CD14-positive monocyte (primary cell): ENCODE data around the gene HLA-C. TPM values are rescaled to one million over a fixed set of nuclear protein-coding genes. Genes with fewer than 3 reads are reported as not detected.

Experiments
- DNase-seq, 3 donors: peaks; one replicate each; pipeline ENCODE4 v3.0.0-alpha.2; 2011 to 2022
- H2AFZ ChIP-seq: 2 replicates; pipeline ENCODE4 v1.6.0; 2012; ENCODE audit warnings: mild to moderate bottlenecking, low read depth, low read length, inconsistent platforms; ENCODE audit not compliant: insufficient read depth, poor library complexity, severe bottlenecking
- H3K27ac ChIP-seq, 2 donors: 1 replicate in 1 of 2; 2 replicates in 1 of 2; pipeline ENCODE4 v1.5.1; 2012 to 2013; ENCODE audit warnings: low read length in 2 of 2, control low read depth in 1 of 2, inconsistent platforms in 1 of 2, low read depth in 1 of 2, mild to moderate bottlenecking in 1 of 2
- H3K27me3 ChIP-seq, 2 donors: one replicate each; pipeline versions ENCODE4 v1.6.0 to v1.6.1; 2011 to 2013; ENCODE audit warnings: low read length in 2 of 2; ENCODE audit not compliant: control insufficient read depth in 2 of 2, insufficient read depth in 2 of 2
- H3K36me3 ChIP-seq, 2 donors: replicated peaks in 1 of 2; 1 replicate in 1 of 2; 2 replicates in 1 of 2; pipeline versions ENCODE4 v1.5.1 to v1.6.1; 2012 to 2013; ENCODE audit warnings: low read length in 2 of 2, control low read depth in 1 of 2, inconsistent platforms in 1 of 2, mild to moderate bottlenecking in 1 of 2; ENCODE audit not compliant: insufficient read depth in 2 of 2, control insufficient read depth in 1 of 2
- H3K4me1 ChIP-seq, 2 donors: 1 replicate in 1 of 2; 2 replicates in 1 of 2; pipeline versions ENCODE4 v1.5.1 to v1.6.1; 2012 to 2013; ENCODE audit warnings: low read length in 2 of 2, control low read depth in 1 of 2, inconsistent platforms in 1 of 2, mild to moderate bottlenecking in 1 of 2, moderate library complexity in 1 of 2; ENCODE audit not compliant: insufficient read depth in 2 of 2, control insufficient read depth in 1 of 2
- H3K4me2 ChIP-seq: replicated peaks from 2 replicates; pipeline ENCODE3; 2012; ENCODE audit warnings: low read length, moderate library complexity, mild to moderate bottlenecking; ENCODE audit not compliant: poor library complexity, severe bottlenecking; ENCODE audit errors: extremely low read depth
- H3K4me3 ChIP-seq, 3 experiments: fragments of 200-600 bp in 1 of 3; sonication (generic) in 1 of 3; replicated peaks in 1 of 3; 1 replicate in 2 of 3; 2 replicates in 1 of 3; pipeline ENCODE4 v1.5.1; 2011 to 2013; ENCODE audit warnings: low read length in 3 of 3, mild to moderate bottlenecking in 3 of 3, control low read depth in 2 of 3, low read depth in 2 of 3, inconsistent platforms in 1 of 3, moderate library complexity in 1 of 3
- H3K79me2 ChIP-seq: 2 replicates; pipeline ENCODE4 v1.6.0; 2012; ENCODE audit warnings: mild to moderate bottlenecking, control low read depth, inconsistent platforms, low read length, moderate library complexity; ENCODE audit not compliant: insufficient read depth
- H3K9ac ChIP-seq: 2 replicates; pipeline ENCODE4 v1.6.0; 2017; ENCODE audit warnings: low read length, mild to moderate bottlenecking; ENCODE audit not compliant: insufficient read depth, poor library complexity, severe bottlenecking
- H3K9me3 ChIP-seq, 2 donors: replicated peaks in 1 of 2; 1 replicate in 1 of 2; 2 replicates in 1 of 2; pipeline versions ENCODE4 v1.5.1 to v1.6.1; 2012 to 2013; ENCODE audit warnings: low read length in 2 of 2, control low read depth in 1 of 2; ENCODE audit not compliant: control insufficient read depth in 1 of 2, insufficient read depth in 1 of 2
- H4K20me1 ChIP-seq: 2 replicates; pipeline ENCODE4 v1.6.0; 2012; ENCODE audit warnings: mild to moderate bottlenecking, low read length, control low read depth, moderate library complexity; ENCODE audit not compliant: insufficient read depth
- H3K27ac Mint-ChIP-seq, 7 donors: one replicate each; pipeline ENCODE4 v1.8.0; 2020; ENCODE audit warnings: mild to moderate bottlenecking in 7 of 7, mixed read lengths in 7 of 7, moderate library complexity in 6 of 7, inconsistent platforms in 2 of 7
- H3K27me3 Mint-ChIP-seq, 3 donors: one replicate each; pipeline ENCODE4 v1.8.0; 2021 to 2022; ENCODE audit warnings: low read depth in 3 of 3, mild to moderate bottlenecking in 3 of 3, mixed read lengths in 3 of 3, moderate library complexity in 3 of 3, inconsistent platforms in 1 of 3
- H3K36me3 Mint-ChIP-seq, 2 donors: one replicate each; pipeline ENCODE4 v1.8.0; 2020; ENCODE audit warnings: mixed read lengths in 2 of 2, inconsistent platforms in 1 of 2, mild to moderate bottlenecking in 1 of 2
- H3K4me1 Mint-ChIP-seq: one replicate; pipeline ENCODE4 v1.8.0; 2020; ENCODE audit warnings: mild to moderate bottlenecking, mixed read lengths
- H3K4me3 Mint-ChIP-seq, 2 donors: one replicate each; pipeline ENCODE4 v1.8.0; 2020; ENCODE audit warnings: mild to moderate bottlenecking in 2 of 2, mixed read lengths in 2 of 2, moderate library complexity in 1 of 2
- H3K9me3 Mint-ChIP-seq, 7 donors: one replicate each; pipeline ENCODE4 v1.8.0; 2020 to 2022; ENCODE audit warnings: mixed read lengths in 7 of 7, mild to moderate bottlenecking in 6 of 7, moderate library complexity in 6 of 7, inconsistent platforms in 2 of 7
- WGBS: methylation state at CpG from one replicate; pipeline ENCODE4 v1.1.5; 2013; ENCODE audit warnings: missing lambda C conversion rate; ENCODE audit not compliant: insufficient coverage; 5-methylcytosine and 5-hydroxymethylcytosine counted together
- intact Hi-C, 2 donors: fragments of 100-400 bp; cut with micrococcal nuclease; formaldehyde crosslinking; loops; one replicate each; pipeline versions ENCODE4 v1.15.0 to v1.15.1; 2023
- polyA plus RNA-seq, 3 donors: library from polyadenylated mRNA; depleted of rRNA in 1 of 3; unstranded in 2 of 3; stranded (reverse) in 1 of 3; fragments of 300-500 nt in 2 of 3; fragments of >200 nt in 1 of 3; fragmentation: Illumina TruSeq in 2 of 3; gene quantifications; 1 replicate in 2 of 3; 2 replicates in 1 of 3; pipeline ENCODE4 v1.2.3, GENCODE V29; 2012 to 2021
- TF ChIP-seq, protein P1 (sequence below): fragments of 200-600 bp; IDR thresholded peaks from one replicate; pipeline ENCODE4 v1.8.0; 2022; ENCODE audit warnings: antibody characterized with exemption, mild to moderate bottlenecking

HLA-C gene
- polyA plus RNA-seq, 3 donors = 1,088 to 2,224 (median 1,829) TPM

DNA sequence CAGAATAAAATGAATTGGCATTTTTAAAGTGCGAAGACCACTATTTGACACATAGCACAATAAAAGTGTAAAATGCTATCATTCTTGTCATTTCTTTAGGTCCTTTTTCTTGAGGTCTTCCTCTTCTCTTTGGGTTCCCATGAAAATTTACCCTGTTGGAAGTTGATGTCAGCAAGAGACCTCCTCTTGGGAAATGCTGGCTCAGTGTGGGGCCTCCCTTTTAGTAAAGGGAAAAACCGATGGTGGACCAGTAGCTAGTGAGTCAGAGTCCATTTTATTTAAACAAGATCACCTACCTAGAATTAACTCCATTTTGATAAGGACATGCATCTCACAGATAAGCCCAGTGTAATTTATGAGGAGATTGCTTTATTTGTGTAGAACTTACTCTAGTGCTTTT lies 37.7 kb upstream of the HLA-C start:
- H3K4me2 ChIP-seq = no peak overlapping the region
- H3K36me3 Mint-ChIP-seq = no peaks in the 10 kb centered on the region
- H3K9ac ChIP-seq = no peak overlapping the region
- H3K27ac Mint-ChIP-seq = no peak overlapping the region
- H3K9me3 ChIP-seq = peaks cover 4 to 6% of the 10 kb centered on the region in 2 donors
- no peaks in the 10 kb centered on the region for H3K36me3 ChIP-seq
- H3K4me3 ChIP-seq = no peak overlapping the region
- no peak overlapping the region for H3K27ac ChIP-seq
- no peak overlapping the region for H2AFZ ChIP-seq
- no peaks in the 10 kb centered on the region for H3K79me2 ChIP-seq
- peaks cover 32 to 40% of the 10 kb centered on the region in 2 donors for H3K27me3 ChIP-seq
- H3K4me3 Mint-ChIP-seq = peak overlapping the region in 1 of 2 donors; percentile 67
- TF ChIP-seq, protein P1, sequence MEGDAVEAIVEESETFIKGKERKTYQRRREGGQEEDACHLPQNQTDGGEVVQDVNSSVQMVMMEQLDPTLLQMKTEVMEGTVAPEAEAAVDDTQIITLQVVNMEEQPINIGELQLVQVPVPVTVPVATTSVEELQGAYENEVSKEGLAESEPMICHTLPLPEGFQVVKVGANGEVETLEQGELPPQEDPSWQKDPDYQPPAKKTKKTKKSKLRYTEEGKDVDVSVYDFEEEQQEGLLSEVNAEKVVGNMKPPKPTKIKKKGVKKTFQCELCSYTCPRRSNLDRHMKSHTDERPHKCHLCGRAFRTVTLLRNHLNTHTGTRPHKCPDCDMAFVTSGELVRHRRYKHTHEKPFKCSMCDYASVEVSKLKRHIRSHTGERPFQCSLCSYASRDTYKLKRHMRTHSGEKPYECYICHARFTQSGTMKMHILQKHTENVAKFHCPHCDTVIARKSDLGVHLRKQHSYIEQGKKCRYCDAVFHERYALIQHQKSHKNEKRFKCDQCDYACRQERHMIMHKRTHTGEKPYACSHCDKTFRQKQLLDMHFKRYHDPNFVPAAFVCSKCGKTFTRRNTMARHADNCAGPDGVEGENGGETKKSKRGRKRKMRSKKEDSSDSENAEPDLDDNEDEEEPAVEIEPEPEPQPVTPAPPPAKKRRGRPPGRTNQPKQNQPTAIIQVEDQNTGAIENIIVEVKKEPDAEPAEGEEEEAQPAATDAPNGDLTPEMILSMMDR = no peak
- H3K27me3 Mint-ChIP-seq = peaks cover 15 to 65% (median 62%) of the 10 kb centered on the region in 3 donors
- WGBS = no CpG with 5 or more reads among the region's 2 CpGs
- peaks cover 11% of the 10 kb centered on the region for H3K4me1 Mint-ChIP-seq
- no peak for DNase-seq
- intact Hi-C loops = loop anchor here in 1 of 2 donors (5.0 kb wide), 2 partner anchors 42 to 43 kb away; no protein-coding TSS in a partner anchor
- H4K20me1 ChIP-seq = no peaks in the 10 kb centered on the region
- peaks cover 0 to 11% (median 3%) of the 10 kb centered on the region in 7 donors for H3K9me3 Mint-ChIP-seq
- H3K4me1 ChIP-seq = peaks cover 9 to 10% of the 10 kb centered on the region in 2 donors

DNA sequence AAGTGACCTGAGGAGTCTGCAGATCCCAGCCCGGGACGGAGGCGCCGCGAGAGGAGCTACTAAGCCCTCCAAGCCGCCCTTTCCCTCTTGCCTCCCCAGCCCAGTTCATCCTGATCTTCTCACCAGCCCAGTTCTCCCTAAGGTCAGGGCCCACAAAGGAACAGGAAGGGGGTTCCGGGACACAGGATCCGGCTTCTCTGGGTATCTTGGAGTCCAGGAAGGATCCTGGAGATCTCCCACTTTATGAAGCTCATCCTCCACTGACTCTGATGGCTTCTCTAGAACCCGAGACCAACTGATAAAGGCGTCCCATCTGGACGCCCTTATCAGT lies 36.9 kb upstream of the HLA-C start:
- Histone ChIP-seq H3K27ac (no peak overlapping the region), H3K9me3 (peaks cover 4 to 6% of the 10 kb centered on the region in 2 donors), H2AFZ (peak overlapping the region; percentile 75), H3K4me1 (peaks cover 9 to 10% of the 10 kb centered on the region in 2 donors), H3K4me3 (peak overlapping the region in 1 of 3 experiments; percentile 65), H3K36me3 (no peaks in the 10 kb centered on the region), H3K4me2 (peak overlapping the region; percentile 69), H3K27me3 (peaks cover 26 to 37% of the 10 kb centered on the region in 2 donors), H4K20me1 (no peaks in the 10 kb centered on the region), H3K9ac (no peak overlapping the region), H3K79me2 (no peaks in the 10 kb centered on the region)
- H3K4me3 Mint-ChIP-seq = peak overlapping the region in 1 of 2 donors; percentile 86
- TF ChIP-seq, protein P1 = no peak
- no peaks in the 10 kb centered on the region for H3K36me3 Mint-ChIP-seq
- no peak for DNase-seq
- WGBS = 43% methylated on average over 2 of the region's 11 CpGs
- H3K27ac Mint-ChIP-seq = no peak overlapping the region
- H3K4me1 Mint-ChIP-seq = peaks cover 14% of the 10 kb centered on the region
- intact Hi-C loops = loop anchor here in 1 of 2 donors (5.0 kb wide), 1 partner anchor 42 kb away; no protein-coding TSS in a partner anchor
- peaks cover 0 to 11% (median 3%) of the 10 kb centered on the region in 7 donors for H3K9me3 Mint-ChIP-seq
- peaks cover 15 to 64% (median 60%) of the 10 kb centered on the region in 3 donors for H3K27me3 Mint-ChIP-seq
